ENCODE results near the gene IGFL3.

DNA sequence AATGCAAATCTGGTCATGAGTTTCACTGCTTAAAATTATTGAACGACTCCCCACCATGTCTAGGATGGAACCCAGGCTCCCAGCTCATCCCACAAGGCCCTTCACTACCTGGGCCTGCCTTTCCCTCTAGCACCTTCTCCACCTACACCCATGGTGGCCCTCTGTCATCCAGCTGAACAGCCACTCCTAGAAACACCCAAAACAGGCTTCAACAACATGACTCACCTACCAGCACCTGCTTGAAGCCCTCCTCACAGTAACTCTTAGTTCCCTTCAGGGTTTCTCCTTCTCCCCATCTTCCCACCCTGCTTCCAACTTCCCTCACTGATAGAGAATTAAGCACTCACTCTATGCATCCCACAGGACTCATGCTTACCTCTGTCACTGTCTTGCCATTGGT lies 16.9 kb upstream of the IGFL3 start:
- no peak for TF ChIP-seq POLR2A (IDR thresholded peaks at IDR 0.05)
- no peak for TF ChIP-seq POLR2AphosphoS5 (IDR thresholded peaks at IDR 0.05)

All from breast epithelium (tissue), 3 donors.